Fibroblast of skin of left quadriceps (primary cell): Measurements from ENCODE around the gene OLFML2B.

Source experiments
- DNase-seq, 2 experiments: peaks; one replicate each; pipeline ENCODE4 v3.0.0-alpha.2; 2013; ENCODE audit warnings: low read depth in 2 of 2

The OLFML2B gene

DNA sequence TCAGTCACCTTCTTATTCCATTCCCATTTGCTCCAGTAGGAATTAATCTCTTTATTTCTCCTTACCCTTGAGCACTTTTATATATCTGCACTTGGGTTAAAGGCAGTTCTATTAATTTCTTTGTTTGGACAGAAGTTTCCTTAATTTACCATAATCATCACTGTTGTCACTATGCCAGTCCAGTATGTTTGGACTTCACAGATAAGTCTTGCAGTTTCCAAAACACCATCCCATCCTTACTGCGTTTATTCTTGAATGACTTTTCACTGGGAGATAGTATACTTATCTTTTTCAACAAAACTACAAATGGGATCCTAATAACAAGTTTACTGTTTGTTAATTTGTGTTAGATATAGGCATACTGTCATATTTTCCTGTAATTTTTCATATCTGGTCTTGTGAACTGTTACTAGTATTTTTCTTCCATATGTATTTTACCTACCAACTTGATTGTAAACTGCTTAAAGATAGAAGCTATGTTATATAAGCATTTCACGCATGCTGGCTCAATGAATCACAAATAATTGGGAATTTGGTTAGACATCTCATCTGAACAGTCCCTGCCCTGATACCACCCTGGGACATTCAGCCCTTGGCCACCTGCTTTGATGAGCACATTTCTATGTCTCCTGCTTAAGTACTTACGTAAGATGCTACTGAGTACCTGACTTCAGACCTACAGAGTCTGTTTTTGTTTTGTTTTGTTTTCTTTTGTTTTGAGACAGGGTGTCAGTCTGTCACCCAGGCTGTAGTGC is 78.2 kb downstream of the OLFML2B start:
- no peak for DNase-seq

GRCh38 chr1:161944381-161944780 is 79.3 kb downstream of the OLFML2B start:
- no peak for DNase-seq

DNA sequence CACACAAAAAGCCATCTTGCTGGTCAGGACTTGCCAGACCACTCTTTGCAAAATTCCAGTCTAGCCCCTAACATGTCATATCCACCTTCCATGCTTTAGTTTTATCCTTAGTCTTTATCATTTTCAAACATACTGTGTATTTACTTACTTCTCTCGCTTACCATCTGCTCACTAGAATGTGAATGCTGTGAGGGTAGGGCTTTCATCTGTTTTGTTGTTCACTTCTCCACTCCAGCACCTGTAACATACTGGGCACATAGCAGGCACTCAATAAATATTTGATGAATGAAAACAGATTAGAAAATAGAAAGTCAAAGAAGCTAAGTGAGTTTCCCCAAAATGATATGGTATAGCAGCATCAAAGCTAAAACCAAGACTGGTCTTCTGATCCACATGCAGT is 79.9 kb downstream of the OLFML2B start:
- no peak for DNase-seq

- DNase-seq: no peak
These were observed 81.8 kb downstream of the OLFML2B start for GRCh38 chr1:161941726-161942436.

GRCh38 chr1:161940866-161941591 is 82.6 kb downstream of the OLFML2B start:
- DNase-seq: no peak

DNA sequence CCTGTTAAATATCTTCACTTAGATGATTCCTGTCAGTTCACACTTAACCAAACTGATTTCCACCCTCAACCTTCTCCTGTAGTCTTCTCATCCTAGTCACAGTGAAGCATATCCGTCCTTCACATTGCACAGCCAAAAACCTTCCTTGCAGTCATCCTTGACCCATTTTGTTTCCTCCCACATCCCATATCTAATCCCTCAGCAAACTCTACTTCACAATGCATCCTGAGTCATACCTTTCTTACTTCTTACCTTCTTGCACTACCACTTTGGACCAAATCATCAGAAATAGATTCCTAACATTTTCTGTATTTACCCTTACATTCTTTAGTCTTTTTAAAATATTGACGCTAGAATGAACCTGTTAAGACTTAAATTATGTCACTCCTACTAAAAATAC is 86.9 kb downstream of the OLFML2B start:
- DNase-seq: no peak

- DNase-seq: no peak
These were observed 88.4 kb downstream of the OLFML2B start for GRCh38 chr1:161935264-161935663.

GRCh38 chr1:161933592-161934588 is 89.8 kb downstream of the OLFML2B start:
- no peak for DNase-seq
